Cardiac fibroblast (primary cell): Measurements from ENCODE around the gene SNAI3.

Source experiments
- DNase-seq, 2 donors: peaks; one replicate each; pipeline versions ENCODE4 v3.0.0 to v3.0.0-alpha.2; 2010; ENCODE audit warnings: low read depth in 2 of 2
- H3K4me3 ChIP-seq, 2 donors: replicated peaks in 1 of 2; 1 replicate in 1 of 2; 2 replicates in 1 of 2; pipeline ENCODE4 v1.5.1; 2011; ENCODE audit warnings: low read depth in 2 of 2, low read length in 2 of 2, mild to moderate bottlenecking in 2 of 2, moderate library complexity in 1 of 2
- TF ChIP-seq, protein P1 (sequence below): IDR thresholded peaks from one replicate; pipeline ENCODE4 v1.5.1; 2011; ENCODE audit warnings: low read depth, mild to moderate bottlenecking, low read length, inconsistent platforms

The SNAI3 gene

GRCh38 chr16:88636488-88637265, 49.6 kb downstream of the SNAI3 start:
- TF ChIP-seq, protein P1, sequence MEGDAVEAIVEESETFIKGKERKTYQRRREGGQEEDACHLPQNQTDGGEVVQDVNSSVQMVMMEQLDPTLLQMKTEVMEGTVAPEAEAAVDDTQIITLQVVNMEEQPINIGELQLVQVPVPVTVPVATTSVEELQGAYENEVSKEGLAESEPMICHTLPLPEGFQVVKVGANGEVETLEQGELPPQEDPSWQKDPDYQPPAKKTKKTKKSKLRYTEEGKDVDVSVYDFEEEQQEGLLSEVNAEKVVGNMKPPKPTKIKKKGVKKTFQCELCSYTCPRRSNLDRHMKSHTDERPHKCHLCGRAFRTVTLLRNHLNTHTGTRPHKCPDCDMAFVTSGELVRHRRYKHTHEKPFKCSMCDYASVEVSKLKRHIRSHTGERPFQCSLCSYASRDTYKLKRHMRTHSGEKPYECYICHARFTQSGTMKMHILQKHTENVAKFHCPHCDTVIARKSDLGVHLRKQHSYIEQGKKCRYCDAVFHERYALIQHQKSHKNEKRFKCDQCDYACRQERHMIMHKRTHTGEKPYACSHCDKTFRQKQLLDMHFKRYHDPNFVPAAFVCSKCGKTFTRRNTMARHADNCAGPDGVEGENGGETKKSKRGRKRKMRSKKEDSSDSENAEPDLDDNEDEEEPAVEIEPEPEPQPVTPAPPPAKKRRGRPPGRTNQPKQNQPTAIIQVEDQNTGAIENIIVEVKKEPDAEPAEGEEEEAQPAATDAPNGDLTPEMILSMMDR: no peak
- no peak overlapping the region for H3K4me3 ChIP-seq
- DNase-seq: no peak

DNA sequence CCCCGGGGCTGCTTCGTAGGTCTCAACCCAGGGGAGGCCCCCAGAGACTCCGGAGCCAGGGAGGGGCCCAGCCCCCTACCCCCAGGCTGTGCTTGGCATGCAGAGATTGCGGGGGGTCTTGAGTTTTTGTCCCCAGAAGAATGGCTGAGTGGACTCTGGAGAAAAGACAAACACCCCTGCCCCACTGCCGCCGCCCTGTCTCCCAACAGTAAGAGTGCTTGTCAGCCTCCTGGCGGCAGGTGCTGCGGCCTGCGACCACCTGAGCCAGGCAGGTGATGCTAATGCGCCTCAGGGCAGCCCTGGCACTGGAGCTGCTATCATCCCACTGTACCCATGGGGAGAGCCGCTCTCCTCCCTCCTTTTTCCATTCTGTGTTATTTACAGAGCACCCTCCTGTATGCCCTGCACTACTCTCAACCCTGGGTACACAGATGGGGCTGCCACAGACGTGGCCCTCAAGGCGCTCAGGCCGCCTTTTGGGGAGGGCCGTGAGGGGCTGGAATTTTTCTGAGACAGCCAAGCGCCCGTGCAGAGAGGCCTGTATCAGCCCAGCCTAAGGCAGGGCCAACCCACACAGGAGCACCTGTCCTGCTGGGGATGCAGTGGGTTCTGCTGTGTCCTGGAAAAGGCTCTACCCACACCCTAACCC, 50.5 kb downstream of the SNAI3 start:
- no peak overlapping the region for H3K4me3 ChIP-seq
- DNase-seq: no peak
- TF ChIP-seq, protein P1: no peak

DNA sequence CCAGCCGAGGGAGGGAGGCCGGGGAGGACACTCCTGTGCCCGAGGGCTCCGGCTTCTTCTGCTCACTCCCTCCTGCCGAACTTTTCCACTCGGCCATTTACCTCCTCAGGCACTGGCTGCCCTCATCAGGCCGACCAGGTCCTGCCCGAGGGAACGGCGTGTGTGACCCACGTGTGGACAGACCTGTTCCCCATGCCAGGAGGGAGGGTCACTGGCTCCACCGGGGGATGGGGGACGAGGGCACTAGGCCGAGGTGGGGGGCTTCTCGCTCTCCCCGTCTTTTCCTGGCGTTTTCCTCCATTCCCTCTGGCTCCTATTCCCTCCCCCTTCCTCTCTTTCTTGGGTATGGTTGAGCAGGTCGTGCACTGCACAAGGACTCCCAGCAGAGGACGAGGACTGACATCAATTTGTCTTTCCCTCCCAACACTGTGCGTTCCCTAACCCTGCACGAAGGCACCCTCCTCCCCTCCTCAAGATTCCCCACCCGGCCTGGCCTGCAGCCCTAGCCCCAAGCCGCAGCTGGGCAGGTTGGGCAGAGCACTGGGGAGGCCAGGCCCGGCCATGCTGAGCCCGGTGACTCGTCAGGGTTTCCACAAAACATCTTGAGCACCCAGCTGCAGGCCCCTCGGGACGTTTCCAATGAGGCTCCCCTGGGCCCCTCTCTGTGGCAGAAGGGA, 51.2 kb downstream of the SNAI3 start:
- TF ChIP-seq, protein P1: no peak
- no peak for DNase-seq
- H3K4me3 ChIP-seq: peak overlapping the region; percentile 37 to 48

DNA sequence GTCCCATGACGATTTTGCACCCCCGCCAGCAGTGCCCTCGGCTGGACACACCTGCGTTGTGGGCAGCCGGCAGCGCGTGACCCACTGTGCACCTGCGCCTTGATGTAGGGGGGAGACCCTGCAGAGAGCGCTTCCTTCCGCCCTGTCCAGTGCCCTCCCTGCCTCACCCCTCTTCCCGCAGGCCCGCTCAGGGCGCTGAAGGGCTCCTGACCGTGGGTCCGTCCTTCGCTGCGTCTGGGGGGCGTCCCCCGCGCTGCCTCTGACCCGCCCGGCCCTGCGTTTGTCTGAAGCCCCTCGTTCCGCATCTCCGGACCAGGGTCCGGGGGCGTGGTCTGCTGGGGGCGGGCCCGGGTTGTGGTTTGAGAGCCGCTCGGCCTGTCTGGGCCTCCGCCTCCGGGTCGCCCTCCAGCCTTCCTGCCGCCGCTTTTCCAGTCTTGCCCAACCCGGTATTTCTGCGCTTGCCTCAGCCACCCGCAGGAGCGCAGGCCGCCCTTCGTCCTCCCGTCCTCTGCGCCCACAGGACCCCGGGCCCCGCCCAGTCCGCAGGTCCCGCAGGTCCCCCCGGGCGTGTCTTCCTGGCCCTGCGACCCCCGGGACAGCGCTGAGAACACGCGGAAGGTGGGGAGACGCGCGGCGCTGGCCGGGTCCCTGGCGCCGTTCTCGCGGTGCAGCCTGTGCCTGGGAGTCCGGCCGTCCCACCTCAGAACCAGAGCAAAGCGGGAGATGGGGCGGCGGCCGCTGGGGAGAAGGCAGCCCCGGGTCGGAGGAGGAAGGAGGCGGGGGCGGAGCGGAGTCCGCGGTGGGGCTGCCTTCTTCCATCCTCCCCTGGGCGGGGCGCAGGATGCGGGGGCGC, 51.9 kb downstream of the SNAI3 start:
- H3K4me3 ChIP-seq: peak overlapping the region; percentile 37 to 48
- TF ChIP-seq, protein P1: no peak
- peak; percentile 44 to 60 for DNase-seq

DNA sequence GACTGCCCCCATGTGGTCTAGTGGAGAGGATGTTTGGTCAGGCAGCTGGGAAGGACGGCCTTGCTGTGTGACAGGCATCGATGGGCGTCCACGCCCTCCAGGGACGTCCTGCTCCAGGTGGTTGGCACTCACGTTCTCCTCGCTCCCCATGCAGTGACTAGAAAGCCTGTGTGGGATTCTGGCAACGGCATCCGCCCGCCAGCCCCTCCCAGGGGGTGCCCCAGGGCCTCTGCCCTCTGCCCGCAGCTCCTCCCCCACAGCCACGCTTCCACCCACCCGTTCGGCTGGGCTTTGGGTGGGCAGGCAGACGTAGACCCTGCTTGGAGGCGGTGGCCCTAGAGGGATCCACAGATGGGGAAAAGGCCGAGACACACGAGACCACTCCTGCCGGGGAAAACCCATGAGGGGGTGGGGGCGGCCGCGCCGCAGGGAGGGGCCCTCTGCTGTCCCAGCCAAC, 52.6 kb downstream of the SNAI3 start:
- no peak overlapping the region for H3K4me3 ChIP-seq
- TF ChIP-seq, protein P1: peak; percentile 41

GRCh38 chr16:88632587-88632930, 53.7 kb downstream of the SNAI3 start:
- TF ChIP-seq, protein P1: no peak
- DNase-seq: no peak
- no peak overlapping the region for H3K4me3 ChIP-seq

More for the DNA sequence above, 52.6 kb downstream of the SNAI3 start:
- DNase-seq: peak in 1 of 2 donors; percentile 30
